ENCODE data around the gene SHD. TPM values are rescaled to one million over a fixed set of nuclear protein-coding genes. Genes with fewer than 3 reads are reported as not detected.

Gene SHD
- total RNA-seq, 1 experiment from 2014 or later, result not detected

- no peak overlapping the region for H3K4me3 ChIP-seq (ENCODE audit: low read depth, low read length, poor library complexity, severe bottlenecking)
- H3K9me3 ChIP-seq (ENCODE audit: low read depth, low read length, poor library complexity, severe bottlenecking), result no peaks in the 10 kb centered on the region
- no peaks in the 10 kb centered on the region for H3K27me3 ChIP-seq (replicated peaks; ENCODE audit: insufficient read depth, low read depth, low read length, poor library complexity)
- H3K36me3 ChIP-seq (ENCODE audit: insufficient read depth, low read length, poor library complexity, severe bottlenecking), result no peaks in the 10 kb centered on the region
- no peak overlapping the region for H3K27ac ChIP-seq (ENCODE audit: low read depth, low read length, poor library complexity, severe bottlenecking)
- no peak for DNase-seq (ENCODE audit: low spot score)
- no peak for TF ChIP-seq CTCF (conservative IDR thresholded peaks at IDR 0.05; ENCODE audit: low read depth, low read length)
- TF ChIP-seq EZH2 (IDR thresholded peaks at IDR 0.05; ENCODE audit: borderline replicate concordance, low read depth, low read length, poor library complexity, severe bottlenecking), result no peak
- CTCF ChIA-PET, result no interaction called here
- BruUV-seq (replicated peaks), result no TSS peak
- POLR2A ChIA-PET (ENCODE audit: low non-redundant PET), result no interaction called here
- H3K4me1 ChIP-seq (ENCODE audit: insufficient read depth, low read length, poor library complexity, severe bottlenecking), result peaks cover 11% of the 10 kb centered on the region
- intact Hi-C loops (cut with micrococcal nuclease; ENCODE audit: unreplicated experiment), result no loop called here
Observed at GRCh38 chr19:4329858-4330257, 50.8 kb downstream of the SHD start.

- intact Hi-C loops (cut with micrococcal nuclease; ENCODE audit: unreplicated experiment), result no loop called here
- H3K36me3 ChIP-seq (ENCODE audit: insufficient read depth, low read length, poor library complexity, severe bottlenecking), result no peaks in the 10 kb centered on the region
Observed at GRCh38 chr19:4334929-4335570, 56.0 kb downstream of the SHD start.

GRCh38 chr19:4337906-4338440 is 58.9 kb downstream of the SHD start:
- intact Hi-C loops (cut with micrococcal nuclease; ENCODE audit: unreplicated experiment), result no loop called here
- BruUV-seq (replicated peaks), result no TSS peak
- peak overlapping the region; percentile 37 for H3K27ac ChIP-seq (ENCODE audit: low read depth, low read length, poor library complexity, severe bottlenecking)
- TF ChIP-seq EZH2 (IDR thresholded peaks at IDR 0.05; ENCODE audit: borderline replicate concordance, low read depth, low read length, poor library complexity, severe bottlenecking), result no peak
- TF ChIP-seq CTCF (conservative IDR thresholded peaks at IDR 0.05; ENCODE audit: low read depth, low read length), result no peak
- H3K9me3 ChIP-seq (ENCODE audit: low read depth, low read length, poor library complexity, severe bottlenecking), result no peaks in the 10 kb centered on the region
- DNase-seq (ENCODE audit: low spot score), result no peak
- no peak overlapping the region for H3K4me3 ChIP-seq (ENCODE audit: low read depth, low read length, poor library complexity, severe bottlenecking)
- POLR2A ChIA-PET (ENCODE audit: low non-redundant PET), result no interaction called here
- CTCF ChIA-PET, result no interaction called here
- H3K27me3 ChIP-seq (replicated peaks; ENCODE audit: insufficient read depth, low read depth, low read length, poor library complexity), result no peaks in the 10 kb centered on the region
- no peaks in the 10 kb centered on the region for H3K36me3 ChIP-seq (ENCODE audit: insufficient read depth, low read length, poor library complexity, severe bottlenecking)
- peaks cover 8% of the 10 kb centered on the region for H3K4me1 ChIP-seq (ENCODE audit: insufficient read depth, low read length, poor library complexity, severe bottlenecking)

More at GRCh38 chr19:4334929-4335570, 56.0 kb downstream of the SHD start:
- peaks cover 8% of the 10 kb centered on the region for H3K4me1 ChIP-seq (ENCODE audit: insufficient read depth, low read length, poor library complexity, severe bottlenecking)
- DNase-seq (ENCODE audit: low spot score), result no peak
- no peak overlapping the region for H3K4me3 ChIP-seq (ENCODE audit: low read depth, low read length, poor library complexity, severe bottlenecking)
- BruUV-seq (replicated peaks), result no TSS peak
- CTCF ChIA-PET, result no interaction called here
- H3K27ac ChIP-seq (ENCODE audit: low read depth, low read length, poor library complexity, severe bottlenecking), result no peak overlapping the region
- no peaks in the 10 kb centered on the region for H3K9me3 ChIP-seq (ENCODE audit: low read depth, low read length, poor library complexity, severe bottlenecking)
- H3K27me3 ChIP-seq (replicated peaks; ENCODE audit: insufficient read depth, low read depth, low read length, poor library complexity), result no peaks in the 10 kb centered on the region
- TF ChIP-seq EZH2 (IDR thresholded peaks at IDR 0.05; ENCODE audit: borderline replicate concordance, low read depth, low read length, poor library complexity, severe bottlenecking) (no peak), CTCF (conservative IDR thresholded peaks at IDR 0.05; ENCODE audit: low read depth, low read length) (no peak)
- POLR2A ChIA-PET (ENCODE audit: low non-redundant PET), result no interaction called here
